Measurements from ENCODE around the gene EGR1. TPM values are rescaled to one million over a fixed set of nuclear protein-coding genes. Genes with fewer than 3 reads are reported as not detected.
A peak's percentile ranks its signal among the peaks of the same experiment; 100 is the strongest.

Gene EGR1
- polyA plus RNA-seq, 2 of the 4 experiments (the other 2 are of a cell fraction): 0.59 to 49.3 TPM

DNA sequence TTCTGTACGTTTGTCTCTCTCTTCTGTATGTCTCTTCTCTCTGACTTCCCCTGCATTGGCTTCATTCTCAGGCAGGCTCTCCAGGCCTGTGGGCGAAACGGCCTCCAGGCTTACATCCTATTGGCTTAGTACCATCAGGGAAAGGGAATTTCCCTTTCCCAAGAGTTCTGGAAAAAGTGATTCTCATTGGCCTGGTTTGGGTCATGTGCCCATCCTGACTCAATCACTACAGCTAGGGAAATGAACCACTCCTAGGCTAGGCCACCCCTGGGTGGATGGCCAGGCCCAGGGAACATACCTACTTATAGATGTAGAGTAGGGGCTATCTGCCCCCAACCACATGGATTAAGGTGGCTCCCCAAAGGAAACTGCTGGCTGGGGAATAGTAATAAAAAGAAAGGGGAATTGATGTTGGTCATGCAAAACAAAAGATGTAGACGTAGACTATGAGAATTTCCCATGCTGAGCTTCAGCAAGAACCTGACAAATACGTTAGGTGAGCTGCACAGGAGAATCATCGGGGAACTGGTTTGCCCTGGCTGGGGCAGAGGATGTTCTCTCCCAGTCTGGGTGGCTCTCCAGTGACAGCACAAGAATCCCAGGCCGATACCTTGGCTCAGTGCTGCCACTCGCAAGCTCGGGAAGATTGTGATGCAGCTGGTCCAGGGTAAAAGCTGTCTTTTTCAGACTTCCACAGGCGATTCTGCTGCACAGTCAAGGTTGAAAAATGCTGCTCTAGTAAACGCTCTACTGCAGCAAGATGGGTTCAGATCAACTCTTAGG lies 3.7 kb upstream of the EGR1 start:
- Histone ChIP-seq H3K27ac (no peak overlapping the region), H3K4me1 (peaks cover 12% of the 10 kb centered on the region), H3K4me2 (no peak overlapping the region), H3K9me3 (no peaks in the 10 kb centered on the region), H3K4me3 (no peak overlapping the region)
- CTCF ChIA-PET: interaction anchor here (0.7 to 14.7 kb wide), 6 partner anchors 11 to 282 kb away, joined by 3 to 199 read pairs (median 4); partner anchors contain the start of gene KDM3B
- DNase-seq (ENCODE audit: low read depth in 1 of 2, low spot score in 1 of 2): peak in 1 of 2 experiments; percentile 45
- POLR2A ChIA-PET: interaction anchor here (0.7 kb wide), 1 partner anchor 11 kb away, joined by 5 read pairs; no protein-coding TSS in a partner anchor
- no peak for ATAC-seq
- 78% methylated on average over 11 of the region's 11 CpGs for WGBS (ENCODE audit: missing lambda C conversion rate)
- FAIRE-seq: no peak
- TF ChIP-seq, protein P1, sequence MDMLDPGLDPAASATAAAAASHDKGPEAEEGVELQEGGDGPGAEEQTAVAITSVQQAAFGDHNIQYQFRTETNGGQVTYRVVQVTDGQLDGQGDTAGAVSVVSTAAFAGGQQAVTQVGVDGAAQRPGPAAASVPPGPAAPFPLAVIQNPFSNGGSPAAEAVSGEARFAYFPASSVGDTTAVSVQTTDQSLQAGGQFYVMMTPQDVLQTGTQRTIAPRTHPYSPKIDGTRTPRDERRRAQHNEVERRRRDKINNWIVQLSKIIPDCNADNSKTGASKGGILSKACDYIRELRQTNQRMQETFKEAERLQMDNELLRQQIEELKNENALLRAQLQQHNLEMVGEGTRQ (IDR thresholded peaks at IDR 0.05): peak; percentile 78
- TF ChIP-seq POLR2AphosphoS2 (conservative IDR thresholded peaks at IDR 0.05; ENCODE audit: low read length): no peak

DNA sequence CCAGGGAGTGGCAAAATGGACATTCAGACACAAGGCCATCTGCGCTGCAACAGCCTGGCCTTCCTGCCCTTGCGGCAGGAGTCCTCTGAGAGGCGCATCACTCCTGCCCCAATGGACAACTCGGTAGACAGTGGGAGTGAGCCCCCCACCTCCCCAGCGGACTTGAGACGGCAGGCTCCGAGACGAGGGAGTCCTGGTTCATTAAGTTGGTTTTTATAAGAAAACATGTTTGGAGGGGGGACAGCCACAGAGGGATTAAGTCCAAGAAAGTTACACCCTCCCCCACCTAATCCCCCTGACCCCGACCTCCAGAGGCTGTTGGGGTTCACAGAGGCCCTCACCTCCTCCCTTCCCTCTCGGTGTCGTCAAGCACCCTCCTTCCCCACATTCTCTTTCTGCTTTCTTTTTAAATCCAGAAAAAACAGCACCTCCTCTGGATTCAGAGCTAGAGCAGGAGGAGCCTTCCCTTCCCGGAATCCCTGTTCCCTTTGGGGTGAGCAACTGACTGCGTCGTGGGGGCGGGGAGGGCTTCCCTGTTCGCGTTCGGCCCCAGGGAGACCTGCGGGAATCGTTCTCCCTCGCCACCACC lies 1.8 kb upstream of the EGR1 start:
- no peak for FAIRE-seq
- Histone ChIP-seq H3K27ac (peak overlapping the region; percentile 95 to 96), H3K4me3 (peak overlapping the region; percentile 66), H3K4me2 (peak overlapping the region; percentile 95), H3K4me1 (peaks cover 12% of the 10 kb centered on the region), H3K9me3 (no peaks in the 10 kb centered on the region)
- CTCF ChIA-PET: interaction anchor here (1.0 to 14.7 kb wide), 13 partner anchors 8 to 232 kb away, joined by 3 to 199 read pairs (median 4); no protein-coding TSS in a partner anchor
- ATAC-seq: no peak
- 27% methylated on average over 21 of the region's 21 CpGs for WGBS (ENCODE audit: missing lambda C conversion rate)
- DNase-seq (ENCODE audit: low read depth in 1 of 2, low spot score in 1 of 2): peak in 1 of 2 experiments; percentile 41
- TF ChIP-seq RCOR1 (IDR thresholded peaks at IDR 0.05; ENCODE audit: low read depth, low read length) (no peak), HOXB13 (CRISPR knock-in tag; IDR thresholded peaks at IDR 0.05; ENCODE audit: low read depth) (no peak), HOXA7 (CRISPR knock-in tag; IDR thresholded peaks at IDR 0.05) (peak; percentile 78; the same call in 1 of the 2 replicates), NFE2L2 (conservative IDR thresholded peaks at IDR 0.05; ENCODE audit: low read length) (no peak), POLR2AphosphoS2 (conservative IDR thresholded peaks at IDR 0.05; ENCODE audit: low read length) (0 out of 2 replicates have a peak, but pooled peaks have one; percentile 10), MYC (IDR thresholded peaks at IDR 0.05; ENCODE audit: borderline replicate concordance, low read length) (no peak), BHLHE40 (IDR thresholded peaks at IDR 0.05; ENCODE audit: low read depth, low read length) (no peak)
- POLR2A ChIA-PET: interaction anchor here (0.6 to 3.3 kb wide), 8 partner anchors 8 to 164 kb away, joined by 3 to 34 read pairs (median 4); partner anchors contain the start of gene FAM53C

DNA sequence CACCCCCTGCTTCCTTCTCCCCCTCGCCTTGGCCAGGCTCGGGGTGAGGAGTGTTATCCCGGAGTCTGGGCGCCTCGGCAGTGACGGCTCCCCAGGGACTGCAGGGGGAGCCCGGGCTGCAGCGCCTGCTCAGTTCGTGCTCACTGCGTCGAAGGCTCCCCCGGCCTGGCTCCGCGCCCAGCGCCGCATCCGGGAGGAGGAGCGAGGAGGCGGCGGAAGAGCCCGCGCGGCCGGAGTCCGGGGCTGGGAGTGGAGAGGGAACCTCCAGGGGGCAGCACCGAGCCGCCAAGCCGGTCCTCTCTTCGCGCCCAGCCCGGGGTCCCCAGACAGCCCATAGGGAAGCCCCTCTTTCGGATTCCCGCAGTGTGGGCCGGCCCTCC lies 1.3 kb upstream of the EGR1 start:
- ChIA-PET POLR2A (interaction anchor here (0.6 to 3.3 kb wide), 9 partner anchors 8 to 250 kb away, joined by 3 to 34 read pairs (median 4); partner anchors contain the start of genes CDC23 and FAM53C), CTCF (interaction anchor here (1.0 to 14.7 kb wide), 16 partner anchors 9 to 232 kb away, joined by 3 to 199 read pairs (median 5); no protein-coding TSS in a partner anchor)
- 0% methylated on average over 11 of the region's 34 CpGs for WGBS (ENCODE audit: missing lambda C conversion rate)
- no peaks in the 10 kb centered on the region for H3K9me3 ChIP-seq
- H3K4me3 ChIP-seq: peak overlapping the region; percentile 66
- ATAC-seq (peak; percentile 44 to 67), FAIRE-seq (no peak), DNase-seq (ENCODE audit: low read depth in 1 of 2, low spot score in 1 of 2) (peak; percentile 94 to 95)
- H3K4me2 ChIP-seq: peak overlapping the region; percentile 95
- H3K27ac ChIP-seq: peak overlapping the region; percentile 95 to 96
- peak; percentile 64 for TF ChIP-seq POLR2A (IDR thresholded peaks at IDR 0.05; ENCODE audit: low read length)
- TF ChIP-seq, protein P2, sequence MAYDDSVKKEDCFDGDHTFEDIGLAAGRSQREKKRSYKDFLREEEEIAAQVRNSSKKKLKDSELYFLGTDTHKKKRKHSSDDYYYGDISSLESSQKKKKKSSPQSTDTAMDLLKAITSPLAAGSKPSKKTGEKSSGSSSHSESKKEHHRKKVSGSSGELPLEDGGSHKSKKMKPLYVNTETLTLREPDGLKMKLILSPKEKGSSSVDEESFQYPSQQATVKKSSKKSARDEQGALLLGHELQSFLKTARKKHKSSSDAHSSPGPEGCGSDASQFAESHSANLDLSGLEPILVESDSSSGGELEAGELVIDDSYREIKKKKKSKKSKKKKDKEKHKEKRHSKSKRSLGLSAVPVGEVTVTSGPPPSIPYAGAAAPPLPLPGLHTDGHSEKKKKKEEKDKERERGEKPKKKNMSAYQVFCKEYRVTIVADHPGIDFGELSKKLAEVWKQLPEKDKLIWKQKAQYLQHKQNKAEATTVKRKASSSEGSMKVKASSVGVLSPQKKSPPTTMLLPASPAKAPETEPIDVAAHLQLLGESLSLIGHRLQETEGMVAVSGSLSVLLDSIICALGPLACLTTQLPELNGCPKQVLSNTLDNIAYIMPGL (CRISPR knock-in tag; IDR thresholded peaks at IDR 0.05; ENCODE audit: borderline replicate concordance): peak; percentile 69; the same call in 1 of the 2 replicates
- TF ChIP-seq FOSB (CRISPR knock-in tag; IDR thresholded peaks at IDR 0.05): peak; percentile 76; the same call in 1 of the 2 replicates
- no peak for TF ChIP-seq NR3C1 (IDR thresholded peaks at IDR 0.05)
- TF ChIP-seq POLR2AphosphoS2 (conservative IDR thresholded peaks at IDR 0.05; ENCODE audit: low read length): 0 out of 2 replicates have a peak, but pooled peaks have one; percentile 19
- TF ChIP-seq SMC3 (IDR thresholded peaks at IDR 0.05): peak; percentile 71
- peak in 1 of 2 experiments; percentile 43; a peak in 2 of 5 replicates for TF ChIP-seq JUN (IDR thresholded peaks at IDR 0.05)
- no peak for TF ChIP-seq CEBPB (IDR thresholded peaks at IDR 0.05)
- peak; percentile 31 to 71 for TF ChIP-seq RAD21 (conservative IDR thresholded peaks at IDR 0.05 in 1 of 2, IDR thresholded peaks at IDR 0.05 in 1 of 2)
- TF ChIP-seq, protein P3, sequence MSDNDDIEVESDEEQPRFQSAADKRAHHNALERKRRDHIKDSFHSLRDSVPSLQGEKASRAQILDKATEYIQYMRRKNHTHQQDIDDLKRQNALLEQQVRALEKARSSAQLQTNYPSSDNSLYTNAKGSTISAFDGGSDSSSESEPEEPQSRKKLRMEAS (IDR thresholded peaks at IDR 0.05): no peak
- TF ChIP-seq RARB (CRISPR knock-in tag; IDR thresholded peaks at IDR 0.05): 0 out of 2 replicates have a peak, but pooled peaks have one; percentile 10
- TF ChIP-seq ZC3H11A (IDR thresholded peaks at IDR 0.05): no peak
- TF ChIP-seq, protein P4, sequence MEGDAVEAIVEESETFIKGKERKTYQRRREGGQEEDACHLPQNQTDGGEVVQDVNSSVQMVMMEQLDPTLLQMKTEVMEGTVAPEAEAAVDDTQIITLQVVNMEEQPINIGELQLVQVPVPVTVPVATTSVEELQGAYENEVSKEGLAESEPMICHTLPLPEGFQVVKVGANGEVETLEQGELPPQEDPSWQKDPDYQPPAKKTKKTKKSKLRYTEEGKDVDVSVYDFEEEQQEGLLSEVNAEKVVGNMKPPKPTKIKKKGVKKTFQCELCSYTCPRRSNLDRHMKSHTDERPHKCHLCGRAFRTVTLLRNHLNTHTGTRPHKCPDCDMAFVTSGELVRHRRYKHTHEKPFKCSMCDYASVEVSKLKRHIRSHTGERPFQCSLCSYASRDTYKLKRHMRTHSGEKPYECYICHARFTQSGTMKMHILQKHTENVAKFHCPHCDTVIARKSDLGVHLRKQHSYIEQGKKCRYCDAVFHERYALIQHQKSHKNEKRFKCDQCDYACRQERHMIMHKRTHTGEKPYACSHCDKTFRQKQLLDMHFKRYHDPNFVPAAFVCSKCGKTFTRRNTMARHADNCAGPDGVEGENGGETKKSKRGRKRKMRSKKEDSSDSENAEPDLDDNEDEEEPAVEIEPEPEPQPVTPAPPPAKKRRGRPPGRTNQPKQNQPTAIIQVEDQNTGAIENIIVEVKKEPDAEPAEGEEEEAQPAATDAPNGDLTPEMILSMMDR (IDR thresholded peaks at IDR 0.05): peak; percentile 90
- TF ChIP-seq, protein P5, sequence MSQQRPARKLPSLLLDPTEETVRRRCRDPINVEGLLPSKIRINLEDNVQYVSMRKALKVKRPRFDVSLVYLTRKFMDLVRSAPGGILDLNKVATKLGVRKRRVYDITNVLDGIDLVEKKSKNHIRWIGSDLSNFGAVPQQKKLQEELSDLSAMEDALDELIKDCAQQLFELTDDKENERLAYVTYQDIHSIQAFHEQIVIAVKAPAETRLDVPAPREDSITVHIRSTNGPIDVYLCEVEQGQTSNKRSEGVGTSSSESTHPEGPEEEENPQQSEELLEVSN (IDR thresholded peaks at IDR 0.05; ENCODE audit: borderline replicate concordance, low read depth): peak; percentile 60
- peak; percentile 70; the same call in 1 of the 2 replicates for TF ChIP-seq TP53 (CRISPR knock-in tag; IDR thresholded peaks at IDR 0.05)
- TF ChIP-seq TFCP2L1 (CRISPR knock-in tag; IDR thresholded peaks at IDR 0.05): peak; percentile 90
- peaks cover 12% of the 10 kb centered on the region for H3K4me1 ChIP-seq
